ENCODE measurements around the gene MOB3C.

MOB3C gene

GRCh38 chr1:46592823-46593222 is 23.8 kb downstream of the MOB3C start:
- TF ChIP-seq, protein P1, sequence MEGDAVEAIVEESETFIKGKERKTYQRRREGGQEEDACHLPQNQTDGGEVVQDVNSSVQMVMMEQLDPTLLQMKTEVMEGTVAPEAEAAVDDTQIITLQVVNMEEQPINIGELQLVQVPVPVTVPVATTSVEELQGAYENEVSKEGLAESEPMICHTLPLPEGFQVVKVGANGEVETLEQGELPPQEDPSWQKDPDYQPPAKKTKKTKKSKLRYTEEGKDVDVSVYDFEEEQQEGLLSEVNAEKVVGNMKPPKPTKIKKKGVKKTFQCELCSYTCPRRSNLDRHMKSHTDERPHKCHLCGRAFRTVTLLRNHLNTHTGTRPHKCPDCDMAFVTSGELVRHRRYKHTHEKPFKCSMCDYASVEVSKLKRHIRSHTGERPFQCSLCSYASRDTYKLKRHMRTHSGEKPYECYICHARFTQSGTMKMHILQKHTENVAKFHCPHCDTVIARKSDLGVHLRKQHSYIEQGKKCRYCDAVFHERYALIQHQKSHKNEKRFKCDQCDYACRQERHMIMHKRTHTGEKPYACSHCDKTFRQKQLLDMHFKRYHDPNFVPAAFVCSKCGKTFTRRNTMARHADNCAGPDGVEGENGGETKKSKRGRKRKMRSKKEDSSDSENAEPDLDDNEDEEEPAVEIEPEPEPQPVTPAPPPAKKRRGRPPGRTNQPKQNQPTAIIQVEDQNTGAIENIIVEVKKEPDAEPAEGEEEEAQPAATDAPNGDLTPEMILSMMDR (IDR thresholded peaks at IDR 0.05; ENCODE audit: borderline replicate concordance, control extremely low read depth, extremely low read depth, insufficient read depth, missing control alignments): no peak
- DNase-seq (ENCODE audit: low spot score): no peak
- in situ Hi-C loops (cut with MboI; ENCODE audit: low sequenced_read_pairs, unreplicated experiment): no loop called here

GRCh38 chr1:46589529-46589928 is 27.1 kb downstream of the MOB3C start:
- TF ChIP-seq, protein P1 (IDR thresholded peaks at IDR 0.05; ENCODE audit: borderline replicate concordance, control extremely low read depth, extremely low read depth, insufficient read depth, missing control alignments): no peak
- in situ Hi-C loops (cut with MboI; ENCODE audit: low sequenced_read_pairs, unreplicated experiment): no loop called here

GRCh38 chr1:46587069-46587468 is 29.5 kb downstream of the MOB3C start:
- TF ChIP-seq, protein P1 (IDR thresholded peaks at IDR 0.05; ENCODE audit: borderline replicate concordance, control extremely low read depth, extremely low read depth, insufficient read depth, missing control alignments): no peak
- no peak for DNase-seq (ENCODE audit: low spot score)
- in situ Hi-C loops (cut with MboI; ENCODE audit: low sequenced_read_pairs, unreplicated experiment): no loop called here

More at GRCh38 chr1:46589529-46589928, 27.1 kb downstream of the MOB3C start:
- no peak for DNase-seq (ENCODE audit: low spot score)

- in situ Hi-C loops (cut with MboI; ENCODE audit: low sequenced_read_pairs, unreplicated experiment): no loop called here
- no peak for DNase-seq (ENCODE audit: low spot score)
- TF ChIP-seq, protein P1 (IDR thresholded peaks at IDR 0.05; ENCODE audit: borderline replicate concordance, control extremely low read depth, extremely low read depth, insufficient read depth, missing control alignments): no peak
These were observed 31.2 kb downstream of the MOB3C start for GRCh38 chr1:46585312-46585938.

DNA sequence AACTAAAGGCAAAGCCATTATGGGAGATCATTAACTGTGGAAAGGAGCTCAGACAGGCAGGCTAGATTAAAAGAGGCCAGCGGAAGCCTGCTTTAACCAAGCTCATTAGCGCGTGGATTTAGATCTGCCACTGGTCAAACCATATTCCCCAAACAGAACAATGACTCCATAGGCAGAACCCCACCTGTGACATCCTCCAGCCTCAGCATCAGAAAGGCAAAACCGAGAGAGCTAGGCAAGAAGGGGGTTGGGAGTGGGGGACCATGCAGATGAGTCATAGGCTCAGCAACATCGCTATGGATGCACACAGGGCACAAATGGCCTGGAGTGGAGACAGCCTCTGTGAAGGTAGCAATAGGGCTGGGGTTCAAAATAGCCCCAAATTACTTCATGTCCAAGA is 33.1 kb downstream of the MOB3C start:
- TF ChIP-seq, protein P1 (IDR thresholded peaks at IDR 0.05; ENCODE audit: borderline replicate concordance, control extremely low read depth, extremely low read depth, insufficient read depth, missing control alignments): no peak
- in situ Hi-C loops (cut with MboI; ENCODE audit: low sequenced_read_pairs, unreplicated experiment): no loop called here
- no peak for DNase-seq (ENCODE audit: low spot score)

DNA sequence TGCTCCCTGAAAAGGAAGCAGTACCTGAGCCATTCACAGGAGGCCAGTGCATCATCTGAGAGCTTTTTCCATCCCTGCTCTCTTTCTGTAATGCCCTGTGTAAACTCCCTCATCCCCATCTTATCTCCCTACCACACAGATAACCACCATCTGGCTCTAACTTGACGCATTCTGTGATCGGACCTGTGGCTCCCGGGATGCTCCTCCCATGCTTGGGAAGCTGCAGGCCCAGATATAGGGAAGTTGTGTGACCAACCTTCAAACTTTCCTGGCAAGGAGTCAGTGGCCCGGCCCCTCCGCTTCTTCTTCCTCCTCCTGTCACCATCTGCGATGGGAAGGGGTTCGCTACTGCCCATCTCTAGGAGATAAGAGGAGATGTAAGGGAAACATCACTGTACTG is 33.6 kb downstream of the MOB3C start:
- TF ChIP-seq, protein P1 (IDR thresholded peaks at IDR 0.05; ENCODE audit: borderline replicate concordance, control extremely low read depth, extremely low read depth, insufficient read depth, missing control alignments): no peak
- DNase-seq (ENCODE audit: low spot score): no peak
- in situ Hi-C loops (cut with MboI; ENCODE audit: low sequenced_read_pairs, unreplicated experiment): no loop called here
